ENCODE data around the gene NR1H3.

The NR1H3 gene

DNA sequence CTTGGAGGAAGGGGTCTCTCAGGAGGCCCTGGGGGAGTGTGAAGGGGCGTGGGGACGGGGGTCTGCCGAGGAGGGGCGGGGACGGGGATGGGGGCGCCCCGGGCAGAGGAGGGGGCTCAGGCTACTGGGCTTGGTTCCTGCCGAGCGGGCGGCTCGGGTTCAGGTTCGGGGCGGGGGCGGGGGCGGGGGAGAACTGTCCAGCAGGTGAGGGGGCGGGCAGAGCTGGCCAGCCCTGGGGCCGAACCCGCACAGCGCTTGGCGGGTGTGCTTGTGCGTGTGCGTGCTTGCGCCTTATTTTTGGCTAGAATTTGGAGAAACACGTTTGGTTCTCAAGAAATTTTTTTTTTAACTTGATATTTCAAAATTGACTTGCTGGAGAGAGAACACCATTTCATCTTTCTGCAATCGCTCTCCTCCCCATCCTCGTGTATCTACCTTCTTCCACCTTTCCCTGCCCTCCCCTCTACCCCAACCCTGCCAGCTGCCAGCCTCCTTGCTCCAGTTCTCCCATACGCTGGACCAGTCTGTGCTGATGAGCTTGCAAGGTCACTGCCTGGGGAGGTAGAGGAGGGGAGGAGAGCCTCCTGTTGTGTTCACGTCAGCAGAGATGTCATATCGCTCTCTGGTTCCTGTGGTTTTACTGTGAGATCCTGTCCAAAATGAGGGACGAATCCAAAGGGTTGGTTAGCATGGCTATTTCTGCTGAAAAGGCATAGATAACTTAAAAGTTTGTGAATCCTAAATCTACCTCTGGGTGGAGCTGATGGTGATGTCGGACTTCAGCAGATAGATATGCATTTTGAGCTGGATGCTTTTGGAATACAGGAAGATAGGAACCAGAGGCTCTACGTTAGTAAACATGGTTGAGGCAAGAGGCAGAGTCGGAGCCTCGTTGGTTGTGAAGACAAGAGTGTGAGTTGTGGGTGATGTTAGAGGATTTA, 12.8 kb downstream of the NR1H3 start:
- TF ChIP-seq, protein P1, sequence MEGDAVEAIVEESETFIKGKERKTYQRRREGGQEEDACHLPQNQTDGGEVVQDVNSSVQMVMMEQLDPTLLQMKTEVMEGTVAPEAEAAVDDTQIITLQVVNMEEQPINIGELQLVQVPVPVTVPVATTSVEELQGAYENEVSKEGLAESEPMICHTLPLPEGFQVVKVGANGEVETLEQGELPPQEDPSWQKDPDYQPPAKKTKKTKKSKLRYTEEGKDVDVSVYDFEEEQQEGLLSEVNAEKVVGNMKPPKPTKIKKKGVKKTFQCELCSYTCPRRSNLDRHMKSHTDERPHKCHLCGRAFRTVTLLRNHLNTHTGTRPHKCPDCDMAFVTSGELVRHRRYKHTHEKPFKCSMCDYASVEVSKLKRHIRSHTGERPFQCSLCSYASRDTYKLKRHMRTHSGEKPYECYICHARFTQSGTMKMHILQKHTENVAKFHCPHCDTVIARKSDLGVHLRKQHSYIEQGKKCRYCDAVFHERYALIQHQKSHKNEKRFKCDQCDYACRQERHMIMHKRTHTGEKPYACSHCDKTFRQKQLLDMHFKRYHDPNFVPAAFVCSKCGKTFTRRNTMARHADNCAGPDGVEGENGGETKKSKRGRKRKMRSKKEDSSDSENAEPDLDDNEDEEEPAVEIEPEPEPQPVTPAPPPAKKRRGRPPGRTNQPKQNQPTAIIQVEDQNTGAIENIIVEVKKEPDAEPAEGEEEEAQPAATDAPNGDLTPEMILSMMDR (conservative IDR thresholded peaks at IDR 0.05; ENCODE audit: low read depth) = peak; percentile 31
- peak; percentile 36 for DNase-seq (ENCODE audit: low spot score)
- CTCF ChIA-PET = interaction anchor here (0.7 to 1.3 kb wide), 5 partner anchors 12 to 465 kb away, joined by 3 to 6 read pairs (median 3); no protein-coding TSS in a partner anchor
- H3K27ac ChIP-seq = peak overlapping the region; percentile 92
- POLR2A ChIA-PET (ENCODE audit: low non-redundant PET) = interaction anchor here (0.6 to 0.8 kb wide), 2 partner anchors 14 to 40 kb away, joined by 3 to 4 read pairs; no protein-coding TSS in a partner anchor

DNA sequence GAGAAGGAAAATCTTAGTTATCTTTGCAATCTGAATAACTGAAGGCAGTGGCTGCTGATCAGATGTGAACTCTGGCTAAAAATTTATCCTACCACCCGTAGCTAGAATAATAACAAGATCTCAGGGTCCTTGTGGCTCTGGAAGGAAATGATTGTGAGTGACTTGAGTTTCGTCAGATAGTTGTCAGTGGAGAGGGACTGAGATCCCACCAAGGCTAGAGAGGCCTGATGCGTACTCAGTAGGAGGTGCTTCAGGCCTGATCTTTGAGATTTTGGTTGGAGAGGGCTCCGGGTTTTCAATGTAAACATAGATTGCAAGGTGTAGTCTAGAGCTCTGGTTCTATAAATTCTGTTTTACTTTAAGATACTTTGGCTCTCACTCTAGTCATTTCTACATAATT, 13.5 kb downstream of the NR1H3 start:
- POLR2A ChIA-PET (ENCODE audit: low non-redundant PET) = interaction anchor here (0.7 to 0.8 kb wide), 2 partner anchors 10 to 41 kb away, joined by 3 read pairs; no protein-coding TSS in a partner anchor
- no peak for DNase-seq (ENCODE audit: low spot score)
- H3K27ac ChIP-seq = no peak overlapping the region
- TF ChIP-seq, protein P1 (conservative IDR thresholded peaks at IDR 0.05; ENCODE audit: low read depth) = no peak
- CTCF ChIA-PET = interaction anchor here (0.7 to 1.3 kb wide), 4 partner anchors 13 to 464 kb away, joined by 3 to 6 read pairs (median 4); no protein-coding TSS in a partner anchor

DNA sequence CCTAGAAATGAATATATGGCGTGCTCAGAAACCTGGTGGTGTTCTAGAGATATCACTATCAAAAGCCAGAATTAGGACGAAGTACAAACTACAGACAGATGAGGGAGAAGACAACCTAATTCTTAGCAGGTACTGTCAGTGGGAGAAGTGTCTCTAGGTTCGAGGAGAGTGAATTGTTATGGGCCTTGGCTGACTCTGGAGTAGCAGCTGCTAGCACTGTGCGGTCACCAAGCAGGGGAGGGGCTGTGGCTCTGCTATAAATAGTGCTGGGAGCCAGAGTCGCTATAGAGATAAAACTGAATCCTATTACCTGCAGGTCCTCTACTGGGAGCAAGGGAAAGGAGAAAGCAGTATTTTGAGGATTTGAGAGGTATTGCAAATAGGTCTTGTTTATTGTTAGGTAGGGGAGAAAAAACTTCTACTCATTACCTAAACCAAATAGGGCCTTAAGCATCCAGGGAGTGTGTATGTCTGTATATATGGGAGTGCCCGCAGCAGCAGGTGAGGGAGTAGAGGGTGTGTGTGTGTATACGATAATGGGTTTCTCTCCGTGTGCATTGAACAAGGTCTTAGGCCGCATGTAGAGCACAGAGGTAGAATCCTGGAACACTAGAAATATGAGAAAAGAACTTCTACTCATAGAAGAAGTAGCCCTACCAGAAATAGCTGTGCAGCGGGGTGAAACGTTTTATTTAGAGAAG, 14.3 kb downstream of the NR1H3 start:
- ChIA-PET POLR2A (ENCODE audit: low non-redundant PET) (interaction anchor here (0.7 kb wide), 1 partner anchor 9 kb away, joined by 3 read pairs; no protein-coding TSS in a partner anchor), CTCF (no interaction called here)
- TF ChIP-seq, protein P1 (conservative IDR thresholded peaks at IDR 0.05; ENCODE audit: low read depth) = no peak
- DNase-seq (ENCODE audit: low spot score) = no peak
- no peak overlapping the region for H3K27ac ChIP-seq

DNA sequence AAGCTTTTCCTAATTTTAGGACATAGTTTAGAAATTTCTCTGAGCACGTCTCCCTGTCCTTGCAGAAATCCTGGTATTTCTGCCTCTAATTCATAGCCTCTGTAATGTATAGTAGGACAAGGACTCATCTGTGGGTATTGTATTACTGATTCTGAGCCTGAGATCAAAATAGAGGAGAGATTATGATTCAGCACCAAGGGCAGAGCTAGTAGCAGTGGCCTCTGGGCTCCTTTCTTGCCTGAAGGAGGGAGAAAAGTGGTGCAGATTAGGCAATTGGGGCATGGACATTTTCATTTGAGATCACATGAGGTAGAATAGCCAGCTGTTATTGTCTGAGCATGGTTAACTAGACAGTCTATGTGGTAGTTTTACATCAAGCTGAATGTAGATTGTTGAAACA, 14.9 kb downstream of the NR1H3 start:
- no peak for DNase-seq (ENCODE audit: low spot score)
- ChIA-PET POLR2A (ENCODE audit: low non-redundant PET) (no interaction called here), CTCF (interaction anchor here (0.6 to 0.7 kb wide), 2 partner anchors 28 to 38 kb away, joined by 3 to 6 read pairs; no protein-coding TSS in a partner anchor)
- TF ChIP-seq, protein P1 (conservative IDR thresholded peaks at IDR 0.05; ENCODE audit: low read depth) = no peak
- H3K27ac ChIP-seq = no peak overlapping the region

DNA sequence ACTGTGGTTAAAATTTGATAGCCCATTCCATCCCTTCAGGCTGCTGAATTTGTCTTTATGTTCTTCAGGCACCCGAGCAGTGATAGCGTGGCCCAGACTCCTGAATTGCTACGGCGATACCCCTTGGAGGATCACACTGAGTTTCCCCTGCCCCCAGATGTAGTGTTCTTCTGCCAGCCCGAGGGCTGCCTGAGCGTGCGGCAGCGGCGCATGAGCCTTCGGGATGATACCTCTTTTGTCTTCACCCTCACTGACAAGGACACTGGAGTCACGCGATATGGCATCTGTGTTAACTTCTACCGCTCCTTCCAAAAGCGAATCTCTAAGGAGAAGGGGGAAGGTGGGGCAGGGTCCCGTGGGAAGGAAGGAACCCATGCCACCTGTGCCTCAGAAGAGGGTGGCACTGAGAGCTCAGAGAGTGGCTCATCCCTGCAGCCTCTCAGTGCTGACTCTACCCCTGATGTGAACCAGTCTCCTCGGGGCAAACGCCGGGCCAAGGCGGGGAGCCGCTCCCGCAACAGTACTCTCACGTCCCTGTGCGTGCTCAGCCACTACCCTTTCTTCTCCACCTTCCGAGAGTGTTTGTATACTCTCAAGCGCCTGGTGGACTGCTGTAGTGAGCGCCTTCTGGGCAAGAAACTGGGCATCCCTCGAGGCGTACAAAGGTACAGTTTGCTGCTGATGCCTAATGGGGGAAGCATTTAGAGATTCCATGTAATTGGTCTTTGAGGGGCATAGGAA, 16.9 kb downstream of the NR1H3 start:
- DNase-seq (ENCODE audit: low spot score) = no peak
- ChIA-PET CTCF (no interaction called here), POLR2A (ENCODE audit: low non-redundant PET) (no interaction called here)
- no peak overlapping the region for H3K27ac ChIP-seq
- TF ChIP-seq, protein P1 (conservative IDR thresholded peaks at IDR 0.05; ENCODE audit: low read depth) = no peak

DNA sequence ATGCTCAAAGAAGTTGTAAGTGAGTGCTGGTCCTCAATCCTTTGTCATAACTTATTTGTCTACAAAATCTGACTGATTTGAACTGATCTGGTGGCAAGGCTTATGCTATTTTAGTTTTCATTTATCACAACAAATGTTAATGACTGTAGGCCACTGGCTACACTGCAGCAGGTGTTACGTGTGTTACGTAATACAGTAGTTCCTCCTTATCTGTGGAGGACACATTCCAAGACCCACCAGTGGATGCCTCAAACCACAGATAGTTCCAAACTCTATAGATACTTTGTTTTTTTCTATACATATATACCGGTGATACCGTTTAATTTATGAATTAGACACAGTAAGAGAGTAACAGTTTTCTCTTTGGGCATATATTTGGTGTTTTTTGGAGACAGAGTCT, 19.1 kb downstream of the NR1H3 start:
- DNase-seq (ENCODE audit: low spot score) = no peak
- H3K27ac ChIP-seq = no peak overlapping the region
- CTCF ChIA-PET = no interaction called here
- POLR2A ChIA-PET (ENCODE audit: low non-redundant PET) = no interaction called here
- TF ChIP-seq, protein P1 (conservative IDR thresholded peaks at IDR 0.05; ENCODE audit: low read depth) = no peak
